Liver (tissue), 3 donors: Measurements from ENCODE around the gene CYP4V2.

Experiments used
- FOXA1 ChIP-seq: IDR thresholded peaks from 2 replicates; pipeline ENCODE4 v1.6.1; 2016; ENCODE audit warnings: antibody characterized with exemption
- GABPA ChIP-seq, 2 donors: IDR thresholded peaks in 1 of 2; conservative IDR thresholded peaks in 1 of 2; 2 replicates each; pipeline ENCODE4 v1.6.1; 2016; ENCODE audit warnings: antibody characterized with exemption in 2 of 2, mild to moderate bottlenecking in 1 of 2, moderate library complexity in 1 of 2
- HNF4G ChIP-seq: IDR thresholded peaks from 2 replicates; pipeline ENCODE4 v1.6.1; 2016; ENCODE audit warnings: antibody characterized with exemption
- MAX ChIP-seq: IDR thresholded peaks from 2 replicates; pipeline ENCODE4 v1.6.1; 2016; ENCODE audit warnings: antibody characterized with exemption
- REST ChIP-seq: IDR thresholded peaks from 2 replicates; pipeline ENCODE4 v1.6.1; 2016; ENCODE audit warnings: antibody characterized with exemption, mild to moderate bottlenecking
- RXRA ChIP-seq, 2 donors: IDR thresholded peaks; 2 replicates each; pipeline ENCODE4 v1.6.1; 2017 to 2018; ENCODE audit warnings: antibody characterized with exemption in 2 of 2, mild to moderate bottlenecking in 1 of 2
- TAF1 ChIP-seq: conservative IDR thresholded peaks from 2 replicates; pipeline ENCODE4 v1.6.1; 2016; ENCODE audit warnings: antibody characterized with exemption, mild to moderate bottlenecking
- YY1 ChIP-seq: IDR thresholded peaks from 2 replicates; pipeline ENCODE4 v1.6.1; 2016; ENCODE audit warnings: antibody characterized with exemption, mild to moderate bottlenecking
- TF ChIP-seq, protein P1 (sequence below): fragments of 150-350 bp; IDR thresholded peaks from 2 replicates; pipeline ENCODE4 v1.5.1; 2017; ENCODE audit warnings: improper control_type of control experiment, low read depth, low read length; ENCODE audit not compliant: missing input control
- TF ChIP-seq, protein P2 (sequence below): IDR thresholded peaks from 2 replicates; pipeline ENCODE4 v1.6.1; 2016; ENCODE audit warnings: antibody characterized with exemption
- donor health status: healthy.
- donor health status: healthy.

- TF ChIP-seq, protein P1, sequence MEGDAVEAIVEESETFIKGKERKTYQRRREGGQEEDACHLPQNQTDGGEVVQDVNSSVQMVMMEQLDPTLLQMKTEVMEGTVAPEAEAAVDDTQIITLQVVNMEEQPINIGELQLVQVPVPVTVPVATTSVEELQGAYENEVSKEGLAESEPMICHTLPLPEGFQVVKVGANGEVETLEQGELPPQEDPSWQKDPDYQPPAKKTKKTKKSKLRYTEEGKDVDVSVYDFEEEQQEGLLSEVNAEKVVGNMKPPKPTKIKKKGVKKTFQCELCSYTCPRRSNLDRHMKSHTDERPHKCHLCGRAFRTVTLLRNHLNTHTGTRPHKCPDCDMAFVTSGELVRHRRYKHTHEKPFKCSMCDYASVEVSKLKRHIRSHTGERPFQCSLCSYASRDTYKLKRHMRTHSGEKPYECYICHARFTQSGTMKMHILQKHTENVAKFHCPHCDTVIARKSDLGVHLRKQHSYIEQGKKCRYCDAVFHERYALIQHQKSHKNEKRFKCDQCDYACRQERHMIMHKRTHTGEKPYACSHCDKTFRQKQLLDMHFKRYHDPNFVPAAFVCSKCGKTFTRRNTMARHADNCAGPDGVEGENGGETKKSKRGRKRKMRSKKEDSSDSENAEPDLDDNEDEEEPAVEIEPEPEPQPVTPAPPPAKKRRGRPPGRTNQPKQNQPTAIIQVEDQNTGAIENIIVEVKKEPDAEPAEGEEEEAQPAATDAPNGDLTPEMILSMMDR: no peak
- TF ChIP-seq GABPA (IDR thresholded peaks at IDR 0.05 in 1 of 2, conservative IDR thresholded peaks at IDR 0.05 in 1 of 2) (no peak), RXRA (IDR thresholded peaks at IDR 0.05) (no peak), TAF1 (no peak), FOXA1 (no peak), REST (no peak), YY1 (no peak), MAX (no peak), HNF4G (no peak)
- TF ChIP-seq, protein P2, sequence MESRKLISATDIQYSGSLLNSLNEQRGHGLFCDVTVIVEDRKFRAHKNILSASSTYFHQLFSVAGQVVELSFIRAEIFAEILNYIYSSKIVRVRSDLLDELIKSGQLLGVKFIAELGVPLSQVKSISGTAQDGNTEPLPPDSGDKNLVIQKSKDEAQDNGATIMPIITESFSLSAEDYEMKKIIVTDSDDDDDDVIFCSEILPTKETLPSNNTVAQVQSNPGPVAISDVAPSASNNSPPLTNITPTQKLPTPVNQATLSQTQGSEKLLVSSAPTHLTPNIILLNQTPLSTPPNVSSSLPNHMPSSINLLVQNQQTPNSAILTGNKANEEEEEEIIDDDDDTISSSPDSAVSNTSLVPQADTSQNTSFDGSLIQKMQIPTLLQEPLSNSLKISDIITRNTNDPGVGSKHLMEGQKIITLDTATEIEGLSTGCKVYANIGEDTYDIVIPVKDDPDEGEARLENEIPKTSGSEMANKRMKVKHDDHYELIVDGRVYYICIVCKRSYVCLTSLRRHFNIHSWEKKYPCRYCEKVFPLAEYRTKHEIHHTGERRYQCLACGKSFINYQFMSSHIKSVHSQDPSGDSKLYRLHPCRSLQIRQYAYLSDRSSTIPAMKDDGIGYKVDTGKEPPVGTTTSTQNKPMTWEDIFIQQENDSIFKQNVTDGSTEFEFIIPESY: no peak
These were observed 12.0 kb downstream of the CYP4V2 start for GRCh38 chr4:186203406-186203805.
